Pancreas (tissue), 10 donors: ENCODE data around the gene MPRIP. TPM values are rescaled to one million over a fixed set of nuclear protein-coding genes. Genes with fewer than 3 reads are reported as not detected.

ENCODE experiments used
- ATAC-seq, 4 donors: fragments of 200-7000 bp; cut with Tn5 transposase; one replicate each; pipeline versions ENCODE4 v1.8.0 to v1.9.1; 2020; ENCODE audit warnings: mild to moderate bottlenecking in 4 of 4, moderate library complexity in 4 of 4
- DNase-seq, 6 donors: peaks; one replicate each; pipeline ENCODE4 v3.0.0-alpha.2; 2020
- FAIRE-seq: peaks from 2 replicates; lab custom pipeline; 2012; peaks lifted over from hg19 to GRCh38; lab: Jason Lieb, UNC
- H3K27ac ChIP-seq, 4 donors: fragments of 200-600 bp; sonication (generic); 1 replicate in 3 of 4; 2 replicates in 1 of 4; pipeline versions ENCODE4 v1.5.0 to v1.8.0; 2020
- H3K27me3 ChIP-seq, 4 donors: fragments of 200-600 bp; one replicate each; pipeline ENCODE4 v1.8.0; 2021
- H3K36me3 ChIP-seq, 3 donors: fragments of 200-600 bp; sonication (generic) in 1 of 3; one replicate each; pipeline versions ENCODE4 v1.5.0 to v1.8.0; 2020 to 2021
- H3K4me1 ChIP-seq, 3 donors: fragments of 200-600 bp; one replicate each; pipeline ENCODE4 v1.8.0; 2021
- H3K4me3 ChIP-seq, 4 donors: fragments of 200-600 bp; sonication (generic) in 2 of 4; one replicate each; pipeline versions ENCODE4 v1.5.0 to v1.8.0; 2020 to 2021
- H3K9me3 ChIP-seq, 4 donors: fragments of 200-600 bp; one replicate each; pipeline ENCODE4 v1.8.0; 2021
- CTCF ChIP-seq, 4 donors: fragments of 200-600 bp; sonication (generic) in 3 of 4; IDR thresholded peaks; one replicate each; pipeline versions ENCODE4 v1.5.0 to v1.8.0; 2021; ENCODE audit warnings: antibody characterized with exemption in 4 of 4
- WGBS, 2 donors: extraction: QIAGEN DNeasy Blood & Tissue Kit; methylation state at CpG; one replicate each; pipeline ENCODE4 v1.1.7; 2013; 5-methylcytosine and 5-hydroxymethylcytosine counted together
- intact Hi-C, 3 donors: fragments of 100-400 bp; cut with DNase I; formaldehyde crosslinking; loops; one replicate each; pipeline versions ENCODE4 v1.11.1 to v1.14.2; 2022
- polyA plus RNA-seq, 2 donors: library from polyadenylated mRNA; stranded (reverse); fragments of 200-250 nt; gene quantifications; one replicate each; pipeline ENCODE4 v1.2.3, GENCODE V29; 2013
- total RNA-seq, 6 donors: library from RNA; stranded (reverse); fragmentation: NEBNext Ultra II Directional in 4 of 6; extraction: Animal tissue kit (Norgen Biotek cat#: 25700) in 4 of 6; gene quantifications; one replicate each; pipeline versions ENCODE4 v1.2.1 to v1.2.4, GENCODE V29; 2021 to 2023
- donor health status: healthy with polysubstance abuse.
- donor health status: DM: no; HTN: no; CAD: no; lungs with moderate emphysema.
- donor health status: DM: no; HTN: no; CAD: no.
- donor health status: control.
- donor health status: control.
- donor health status: Bipolar disorder and iron deficiency.
- donor health status: DM: yes; HTN: yes; CAD: no.
- donor health status: DM: no; HTN: no; CAD: no.
- donor health status: DM: no; HTN: no; CAD: no.
- donor health status: DM: yes; HTN: yes; CAD: no.

The MPRIP gene
- total and polyA plus RNA-seq, 8 donors = 91.8 to 242 (median 107) TPM

DNA sequence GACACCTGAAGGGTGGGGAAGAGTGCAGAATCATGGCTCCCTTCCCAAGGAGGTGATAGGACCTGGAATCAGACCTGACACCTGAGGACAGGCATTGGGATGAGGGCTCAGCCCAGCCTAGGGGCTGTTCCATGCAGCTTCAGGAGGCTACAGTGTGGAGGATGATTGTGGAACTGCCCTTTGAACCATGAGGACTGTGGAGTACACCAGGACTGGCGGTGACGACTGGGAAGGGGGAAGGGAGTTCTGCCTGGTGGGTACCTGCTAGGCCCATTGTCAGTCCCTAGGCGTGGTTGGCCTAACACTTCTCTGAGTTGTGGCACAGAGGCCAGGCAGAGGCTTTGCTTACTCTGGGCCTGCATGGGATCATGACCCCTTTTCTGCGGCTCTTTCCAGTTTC is 76.1 kb downstream of the MPRIP start:
- 86 to 92% methylated on average over 4 of the region's 4 CpGs for WGBS, 2 donors
- DNase-seq = no peak
- Histone ChIP-seq H3K27me3 (no peaks in the 10 kb centered on the region), H3K4me3 (no peak overlapping the region), H3K4me1 (peaks cover 15 to 40% (median 26%) of the 10 kb centered on the region in 3 donors), H3K27ac (peak overlapping the region; percentile 12 to 58 (median 34)), H3K9me3 (no peaks in the 10 kb centered on the region), H3K36me3 (no peaks in the 10 kb centered on the region)
- no peak for ATAC-seq
- intact Hi-C loops = no loop called here
- no peak for TF ChIP-seq CTCF (IDR thresholded peaks at IDR 0.05)
- FAIRE-seq = no peak

DNA sequence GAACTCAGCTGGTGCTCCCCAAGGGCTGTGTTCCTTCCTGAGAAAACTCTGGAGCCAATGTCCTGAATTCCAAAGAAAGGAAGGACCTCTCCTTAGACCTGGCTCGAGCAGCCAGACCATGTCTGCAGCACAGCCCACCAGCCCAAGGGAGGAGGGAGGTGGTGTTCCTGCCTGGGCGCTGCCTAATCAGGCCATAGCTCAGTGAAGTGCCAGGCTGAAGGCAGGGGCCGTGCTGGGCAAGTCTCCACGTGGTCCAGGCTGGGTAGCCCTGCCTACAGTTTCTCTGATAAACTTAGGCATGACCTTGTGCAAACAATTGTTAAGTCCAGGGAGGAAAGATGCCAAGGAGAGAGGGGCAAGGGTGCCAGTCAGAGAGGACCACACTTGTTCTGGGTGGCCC is 76.8 kb downstream of the MPRIP start:
- Histone ChIP-seq H3K4me3 (no peak overlapping the region), H3K36me3 (no peaks in the 10 kb centered on the region), H3K9me3 (no peaks in the 10 kb centered on the region), H3K27me3 (no peaks in the 10 kb centered on the region), H3K27ac (peak overlapping the region; percentile 12 to 58 (median 34)), H3K4me1 (peaks cover 15 to 40% (median 26%) of the 10 kb centered on the region in 3 donors)
- no peak for TF ChIP-seq CTCF (IDR thresholded peaks at IDR 0.05)
- DNase-seq (peak in 4 of 6 donors; percentile 34 to 54 (median 51)), ATAC-seq (peak; percentile 65 to 89 (median 76)), FAIRE-seq (no peak)
- 16 to 20% methylated on average over 4 of the region's 4 CpGs for WGBS, 2 donors
- intact Hi-C loops = no loop called here

DNA sequence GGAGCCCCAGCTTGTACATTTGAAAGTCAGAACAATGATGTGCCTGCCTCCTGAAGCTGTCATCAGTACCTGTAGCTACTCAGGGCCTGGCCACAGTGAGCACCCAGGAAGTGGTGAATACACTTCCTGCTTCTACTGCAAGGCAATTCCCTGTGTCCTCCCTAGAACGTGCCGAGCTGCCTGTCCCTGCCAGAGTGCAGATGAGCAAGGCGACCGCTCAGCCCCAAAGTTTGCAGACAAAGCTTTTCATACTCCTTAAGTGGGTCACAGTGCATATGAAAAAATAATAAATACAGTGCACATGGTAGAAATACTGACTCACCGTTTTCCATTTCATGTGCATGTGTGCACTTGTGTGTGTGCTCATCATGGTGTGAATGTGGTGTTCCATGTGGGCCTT is 77.3 kb downstream of the MPRIP start:
- intact Hi-C loops = no loop called here
- Histone ChIP-seq H3K4me1 (peaks cover 15 to 38% (median 23%) of the 10 kb centered on the region in 3 donors), H3K9me3 (no peaks in the 10 kb centered on the region), H3K27ac (peak overlapping the region in 2 of 4 donors; percentile 55 to 58), H3K27me3 (no peaks in the 10 kb centered on the region), H3K4me3 (no peak overlapping the region), H3K36me3 (no peaks in the 10 kb centered on the region)
- WGBS, 2 donors = 58 to 61% methylated on average over 5 of the region's 5 CpGs
- FAIRE-seq (no peak), DNase-seq (no peak), ATAC-seq (peak; percentile 59 to 66 (median 64))
- no peak for TF ChIP-seq CTCF (IDR thresholded peaks at IDR 0.05)

GRCh38 chr17:17120294-17120693 is 78.0 kb downstream of the MPRIP start:
- Histone ChIP-seq H3K27me3 (no peaks in the 10 kb centered on the region), H3K36me3 (no peaks in the 10 kb centered on the region), H3K27ac (peak overlapping the region in 1 of 4 donors; percentile 42), H3K4me1 (peaks cover 15 to 30% (median 17%) of the 10 kb centered on the region in 3 donors), H3K4me3 (no peak overlapping the region), H3K9me3 (no peaks in the 10 kb centered on the region)
- FAIRE-seq = no peak
- intact Hi-C loops = no loop called here
- ATAC-seq = no peak
- peak in 1 of 6 donors; percentile 13 for DNase-seq
- WGBS, 2 donors = 72 to 84% methylated on average over 4 of the region's 4 CpGs
- no peak for TF ChIP-seq CTCF (IDR thresholded peaks at IDR 0.05)

GRCh38 chr17:17120701-17121100 is 78.4 kb downstream of the MPRIP start:
- H3K4me1 ChIP-seq = peaks cover 15 to 30% (median 17%) of the 10 kb centered on the region in 3 donors
- no peaks in the 10 kb centered on the region for H3K36me3 ChIP-seq
- WGBS, 2 donors = 54 to 56% methylated on average over 3 of the region's 3 CpGs
- no peak overlapping the region for H3K4me3 ChIP-seq
- no peaks in the 10 kb centered on the region for H3K27me3 ChIP-seq
- no peak for FAIRE-seq
- TF ChIP-seq CTCF (IDR thresholded peaks at IDR 0.05) = no peak
- no peaks in the 10 kb centered on the region for H3K9me3 ChIP-seq
- peak in 1 of 6 donors; percentile 12 for DNase-seq
- intact Hi-C loops = no loop called here
- ATAC-seq = peak in 1 of 4 donors; percentile 5
- H3K27ac ChIP-seq = peak overlapping the region in 1 of 4 donors; percentile 42
